Measurements from ENCODE around the gene PNMA8B. TPM values are rescaled to one million over a fixed set of nuclear protein-coding genes. Genes with fewer than 3 reads are reported as not detected.

The PNMA8B gene
- total RNA-seq, 4 donors from 2014 or later, result 3.1 to 4.2 (median 3.7) TPM

- no peak for DNase-seq (ENCODE audit: low spot score in 2 of 2)
- no peaks in the 10 kb centered on the region for H3K9me3 ChIP-seq
- WGBS, 2 donors, result 56 to 77% methylated on average over 6 of the region's 6 CpGs
- H3K4me1 ChIP-seq, result peaks cover 0 to 38% (median 10%) of the 10 kb centered on the region in 4 donors
- H3K36me3 ChIP-seq, result no peaks in the 10 kb centered on the region
- TF ChIP-seq POLR2A (IDR thresholded peaks at IDR 0.05) (no peak), EP300 (IDR thresholded peaks at IDR 0.05) (no peak), CTCF (IDR thresholded peaks at IDR 0.05) (no peak)
- H3K27ac ChIP-seq, result no peak overlapping the region
- H3K4me3 ChIP-seq, result no peak overlapping the region
- H3K27me3 ChIP-seq, result peaks cover 0 to 41% of the 10 kb centered on the region in 2 donors
Observed at GRCh38 chr19:46496304-46496703, 637 bp upstream of the PNMA8B start.

- peaks cover 0 to 52% of the 10 kb centered on the region in 2 donors for H3K27me3 ChIP-seq
- peak overlapping the region in 1 of 4 donors; percentile 17 for H3K27ac ChIP-seq
- H3K4me1 ChIP-seq, result peaks cover 0 to 39% (median 10%) of the 10 kb centered on the region in 4 donors
- DNase-seq (ENCODE audit: low spot score in 2 of 2), result no peak
- WGBS, 2 donors, result 39 to 41% methylated on average over 12 to 45 of the region's 49 CpGs
- no peaks in the 10 kb centered on the region for H3K9me3 ChIP-seq
- peak overlapping the region in 3 of 4 donors; percentile 11 to 50 (median 26) for H3K4me3 ChIP-seq
- TF ChIP-seq EP300 (IDR thresholded peaks at IDR 0.05) (no peak), POLR2A (IDR thresholded peaks at IDR 0.05) (no peak), CTCF (IDR thresholded peaks at IDR 0.05) (no peak)
- no peaks in the 10 kb centered on the region for H3K36me3 ChIP-seq
Observed at GRCh38 chr19:46494941-46495785, 504 bp downstream of the PNMA8B start.

DNA sequence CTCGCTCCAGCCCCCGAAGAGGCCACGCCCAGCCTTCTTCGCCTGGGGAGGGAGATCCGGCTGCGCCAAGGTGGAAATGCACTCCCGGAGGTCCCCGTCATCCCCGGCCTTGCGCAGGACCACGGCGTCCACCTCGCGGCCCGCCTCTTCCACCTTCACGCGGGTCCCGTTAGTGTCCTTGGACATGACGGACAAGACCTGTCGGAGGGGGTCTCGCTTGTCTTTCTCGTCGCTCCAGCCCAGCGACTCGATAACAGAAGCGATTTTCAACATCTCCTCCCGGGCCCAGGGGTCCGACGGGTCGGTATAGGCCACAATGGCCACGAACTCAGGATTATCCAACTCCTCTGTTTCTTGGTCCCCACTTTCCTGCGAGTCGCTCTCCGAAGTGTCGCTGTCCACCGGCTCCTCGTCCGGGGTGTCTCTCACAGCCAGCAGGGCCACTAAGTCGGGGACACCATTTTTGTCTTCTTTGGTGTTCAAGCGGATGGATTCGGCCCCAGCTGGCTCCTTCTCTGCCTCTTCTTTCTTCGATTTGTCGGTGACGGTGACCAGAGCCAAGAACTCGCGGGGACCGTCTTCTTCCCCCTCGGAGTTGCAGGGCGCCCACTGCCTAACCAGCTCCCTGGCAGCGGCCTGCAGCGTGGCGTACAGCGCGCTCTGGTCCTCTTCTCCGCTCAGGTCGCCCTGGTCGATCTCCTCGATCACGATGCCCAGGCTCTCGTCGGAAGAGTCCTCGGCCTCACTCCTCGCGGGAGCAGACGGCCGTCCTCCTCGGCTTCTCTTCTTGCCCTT is 1.3 kb downstream of the PNMA8B start:
- DNase-seq (ENCODE audit: low spot score in 2 of 2), result no peak
- Histone ChIP-seq H3K9me3 (no peaks in the 10 kb centered on the region), H3K27ac (no peak overlapping the region), H3K4me3 (peak overlapping the region in 3 of 4 donors; percentile 22 to 55 (median 46)), H3K27me3 (peaks cover 0 to 60% of the 10 kb centered on the region in 2 donors), H3K4me1 (peaks cover 0 to 47% (median 12%) of the 10 kb centered on the region in 4 donors), H3K36me3 (no peaks in the 10 kb centered on the region)
- TF ChIP-seq POLR2A (IDR thresholded peaks at IDR 0.05) (no peak), CTCF (IDR thresholded peaks at IDR 0.05) (no peak), EP300 (IDR thresholded peaks at IDR 0.05) (no peak)
- WGBS, 2 donors, result 71% methylated on average over 66 to 67 of the region's 67 CpGs

- H3K27me3 ChIP-seq, result peaks cover 0 to 69% of the 10 kb centered on the region in 2 donors
- peak overlapping the region; percentile 10 to 76 (median 26) for H3K27ac ChIP-seq
- no peaks in the 10 kb centered on the region for H3K9me3 ChIP-seq
- DNase-seq (ENCODE audit: low spot score in 2 of 2), result no peak
- WGBS, 2 donors, result 12 to 17% methylated on average over 30 to 39 of the region's 92 CpGs
- peak overlapping the region; percentile 22 to 55 (median 38) for H3K4me3 ChIP-seq
- H3K36me3 ChIP-seq, result no peaks in the 10 kb centered on the region
- TF ChIP-seq EP300 (IDR thresholded peaks at IDR 0.05), result no peak
- no peak for TF ChIP-seq POLR2A (IDR thresholded peaks at IDR 0.05)
- TF ChIP-seq CTCF (IDR thresholded peaks at IDR 0.05), result no peak
- peaks cover 0 to 54% (median 12%) of the 10 kb centered on the region in 4 donors for H3K4me1 ChIP-seq
Observed at GRCh38 chr19:46493236-46494145, 2.2 kb downstream of the PNMA8B start.
